HepG2 (cell line): ENCODE data around the gene DNMT3L. TPM values are rescaled to one million over a fixed set of nuclear protein-coding genes. Genes with fewer than 3 reads are reported as not detected.

Experiments used
- ATAC-seq: fragments of 200-7000 bp; cut with Tn5 transposase; 3 replicates; pipeline ENCODE4 v1.9.1; 2020; ENCODE audit warnings: mild to moderate bottlenecking, moderate library complexity
- BruUV-seq: library from RNA; stranded (reverse); fragments of 400-500 nt; replicated peaks from 2 replicates; lab custom pipeline; 2021; lab: Mats Ljungman, UMichigan
- CTCF ChIA-PET: fragments of 300-600 bp; formaldehyde crosslinking; extraction: SDS; loops from one replicate; lab custom pipeline; 2021; ENCODE audit warnings: low total read pairs, inconsistent platforms, low intra/inter-chr PET ratio; lab: Yijun Ruan, JAX
- POLR2A ChIA-PET: fragments of 350-600 bp; sonication (Branson Sonifier 250); formaldehyde crosslinking; loops from one replicate; lab custom pipeline; 2020; ENCODE audit warnings: antibody characterized with exemption, inconsistent platforms; lab: Yijun Ruan, JAX
- DNase-seq: peaks from one replicate; pipeline ENCODE4 v3.0.0-alpha.2; 2015; ENCODE audit warnings: low spot score
- FAIRE-seq: peaks from 3 replicates; lab custom pipeline; 2011; peaks lifted over from hg19 to GRCh38; lab: Jason Lieb, UNC
- H2AFZ ChIP-seq: one replicate; pipeline ENCODE4 v1.6.1; 2011; ENCODE audit warnings: low read length, inconsistent platforms
- H3K27ac ChIP-seq: fragments of 300-600 bp; 3 replicates; pipeline ENCODE4 v1.8.0; 2011; ENCODE audit warnings: mixed run types, mild to moderate bottlenecking, mixed read lengths, low read length, inconsistent platforms; ENCODE audit not compliant: insufficient read depth; ENCODE audit errors: extremely low read length
- H3K27me3 ChIP-seq, 2 experiments: fragments of 200-600 bp in 1 of 2; 2 replicates in 1 of 2; 3 replicates in 1 of 2; pipeline versions ENCODE4 v1.6.0 to v1.8.0; 2011; ENCODE audit warnings: low read length in 2 of 2, mild to moderate bottlenecking in 2 of 2, moderate library complexity in 2 of 2, inconsistent platforms in 1 of 2; ENCODE audit not compliant: insufficient read depth in 2 of 2, control insufficient read depth in 1 of 2
- H3K36me3 ChIP-seq, 2 experiments: fragments of 200-600 bp in 1 of 2; replicated peaks in 1 of 2; 2 replicates in 1 of 2; 3 replicates in 1 of 2; pipeline versions ENCODE4 v1.5.1 to v1.8.0; 2011; ENCODE audit warnings: low read length in 2 of 2, inconsistent platforms in 1 of 2; ENCODE audit not compliant: insufficient read depth in 2 of 2, control insufficient read depth in 1 of 2
- H3K4me1 ChIP-seq: 2 replicates; pipeline ENCODE4 v1.5.1; 2012; ENCODE audit warnings: low read length, inconsistent platforms; ENCODE audit not compliant: insufficient read depth
- H3K4me2 ChIP-seq: 2 replicates; pipeline ENCODE4 v1.6.0; 2011; ENCODE audit warnings: low read depth, low read length, inconsistent platforms
- H3K4me3 ChIP-seq, 3 experiments: fragments of 200-600 bp in 1 of 3; sonication (generic), shearing (Covaris generic) in 1 of 3; replicated peaks in 1 of 3; 2 replicates each; pipeline ENCODE4 v1.5.1; 2011 to 2016; ENCODE audit warnings: low read length in 3 of 3, inconsistent platforms in 2 of 3, low read depth in 2 of 3, mild to moderate bottlenecking in 2 of 3, control low read depth in 1 of 3, mixed read lengths in 1 of 3; ENCODE audit not compliant: insufficient read depth in 1 of 3
- H3K79me2 ChIP-seq: one replicate; pipeline ENCODE4 v1.6.1; 2011; ENCODE audit warnings: low read length, inconsistent platforms; ENCODE audit not compliant: insufficient read depth
- H3K9ac ChIP-seq: 2 replicates; pipeline ENCODE4 v1.6.0; 2011; ENCODE audit warnings: mild to moderate bottlenecking, low read depth, low read length, inconsistent platforms; ENCODE audit not compliant: insufficient read depth
- H3K9me3 ChIP-seq: 2 replicates; pipeline ENCODE4 v1.5.1; 2012; ENCODE audit warnings: mild to moderate bottlenecking, low read length
- H4K20me1 ChIP-seq: 2 replicates; pipeline ENCODE4 v1.6.0; 2011; ENCODE audit warnings: inconsistent platforms, mild to moderate bottlenecking, low read length, moderate library complexity; ENCODE audit not compliant: insufficient read depth
- ERF ChIP-seq: IDR thresholded peaks from 2 replicates; pipeline ENCODE4 v1.6.1; 2018; ENCODE audit warnings: missing biosample characterization, missing genetic modification reagents
- FIP1L1 ChIP-seq: fragments of 200-400 bp; formaldehyde crosslinking; IDR thresholded peaks from 2 replicates; pipeline ENCODE4 v1.6.1; 2018; ENCODE audit warnings: low read depth, mild to moderate bottlenecking, low read length, moderate library complexity, borderline replicate concordance; ENCODE audit not compliant: insufficient read depth
- GZF1 ChIP-seq: sonication (generic); formaldehyde crosslinking; IDR thresholded peaks from 2 replicates; pipeline ENCODE4 v1.5.1; 2020; ENCODE audit warnings: mild to moderate bottlenecking, missing genetic modification reagents
- HOXA7 ChIP-seq: sonication (generic); formaldehyde crosslinking; IDR thresholded peaks from 2 replicates; pipeline ENCODE4 v1.8.1; 2022; ENCODE audit warnings: mild to moderate bottlenecking, missing genetic modification reagents, moderate library complexity
- KDM3A ChIP-seq: IDR thresholded peaks from 2 replicates; pipeline ENCODE4 v1.6.1; 2018; ENCODE audit warnings: low read depth, missing compliant biosample characterization
- KIAA2018 ChIP-seq: sonication (generic); formaldehyde crosslinking; IDR thresholded peaks from 2 replicates; pipeline ENCODE4 v1.5.0; 2020; ENCODE audit warnings: mild to moderate bottlenecking, missing genetic modification reagents, borderline replicate concordance
- SCMH1 ChIP-seq: sonication (generic); formaldehyde crosslinking; IDR thresholded peaks from 2 replicates; pipeline ENCODE4 v1.9.0; 2021; ENCODE audit warnings: missing genetic modification reagents, mild to moderate bottlenecking, borderline replicate concordance
- SMARCC2 ChIP-seq: fragments of 450-650 bp; IDR thresholded peaks from 2 replicates; pipeline ENCODE4 v1.6.1; 2017; ENCODE audit warnings: antibody characterized with exemption, mild to moderate bottlenecking
- ZBTB8A ChIP-seq: sonication (generic); formaldehyde crosslinking; IDR thresholded peaks from 2 replicates; pipeline ENCODE4 v1.4.0; 2020; ENCODE audit warnings: mild to moderate bottlenecking, low read depth, missing genetic modification reagents, borderline replicate concordance
- ZFAT ChIP-seq: sonication (generic); formaldehyde crosslinking; conservative IDR thresholded peaks from 2 replicates; pipeline ENCODE4 v1.8.1; 2023; ENCODE audit warnings: missing genetic modification reagents, inconsistent platforms
- ZMYM4 ChIP-seq: sonication (generic); formaldehyde crosslinking; IDR thresholded peaks from 2 replicates; pipeline ENCODE4 v1.8.1; 2023; ENCODE audit warnings: mild to moderate bottlenecking, missing genetic modification reagents
- ZNF281 ChIP-seq: sonication (generic); formaldehyde crosslinking; IDR thresholded peaks from 2 replicates; pipeline ENCODE4 v1.4.0; 2020; ENCODE audit warnings: missing genetic modification reagents, borderline replicate concordance
- ZNF460 ChIP-seq: sonication (generic); formaldehyde crosslinking; IDR thresholded peaks from 2 replicates; pipeline ENCODE4 v1.5.1; 2020; ENCODE audit warnings: missing genetic modification reagents, mild to moderate bottlenecking, borderline replicate concordance
- ZNF879 ChIP-seq: sonication (generic); formaldehyde crosslinking; IDR thresholded peaks from 2 replicates; pipeline ENCODE4 v1.8.1; 2023; ENCODE audit warnings: missing genetic modification reagents
- ZSCAN29 ChIP-seq: sonication (generic); formaldehyde crosslinking; conservative IDR thresholded peaks from 2 replicates; pipeline ENCODE4 v1.4.0; 2020; ENCODE audit warnings: mild to moderate bottlenecking, missing genetic modification reagents
- ZSCAN9 ChIP-seq: IDR thresholded peaks from 2 replicates; pipeline ENCODE4 v1.6.1; 2016; ENCODE audit warnings: borderline replicate concordance
- WGBS: methylation state at CpG from one replicate; pipeline ENCODE4 v1.1.6; 2017; ENCODE audit warnings: low lambda C conversion rate; 5-methylcytosine and 5-hydroxymethylcytosine counted together
- in situ Hi-C: cut with HindIII; loops from 2 replicates; pipeline ENCODE4 v1.10.0; 2017; ENCODE audit warnings: low pct_unique_long_range_greater_than_20kb; ENCODE audit not compliant: extremely low pct_ligation_motif_present
- intact Hi-C: fragments of 100-400 bp; cut with micrococcal nuclease; formaldehyde crosslinking; loops from one replicate; pipeline ENCODE4 v1.10.0; 2022; ENCODE audit not compliant: unreplicated experiment
- polyA plus RNA-seq, 8 experiments: library from polyadenylated mRNA; depleted of rRNA in 3 of 8; stranded (reverse) in 7 of 8; unstranded in 1 of 8; fragments of >200 nt; fragmentation: Illumina TruSeq in 4 of 8; extraction: Trizol in 4 of 8; gene quantifications; 2 replicates each; pipeline versions ENCODE4 v1.2.1 to v1.2.3, GENCODE V29; 2011 to 2016; ENCODE audit warnings: low read depth in 4 of 8, missing spikeins in 1 of 8, mixed read lengths in 1 of 8; ENCODE audit not compliant: insufficient read depth in 1 of 8
- total RNA-seq, 5 experiments: library from RNA; depleted of rRNA; stranded (reverse); fragments of >200 nt; fragmentation: Illumina TruSeq; extraction: Trizol; gene quantifications; 2 replicates each; pipeline ENCODE4 v1.2.3, GENCODE V29; 2016; ENCODE audit warnings: low read depth in 1 of 5

The DNMT3L gene
- total and polyA plus RNA-seq, 2 of the 13 experiments (the other 11 are each of a cell fraction or from before 2014, with no cell fraction given), result 0.75 to 1.7 TPM

GRCh38 chr21:44273046-44273445, 11.3 kb upstream of the DNMT3L start:
- intact Hi-C loops (no loop called here), in situ Hi-C loops (no loop called here)
- ChIA-PET CTCF (no interaction called here), POLR2A (no interaction called here)
- ATAC-seq (no peak; the same call in 2 of the 3 replicates), FAIRE-seq (no peak), DNase-seq (no peak)
- no peak overlapping the region for H2AFZ ChIP-seq
- no peak overlapping the region for H3K4me3 ChIP-seq
- no peak overlapping the region for H3K9ac ChIP-seq
- 100% methylated on average over 1 of the region's 7 CpGs for WGBS
- no TSS peak for BruUV-seq
- no peaks in the 10 kb centered on the region for H3K4me1 ChIP-seq
- no peaks in the 10 kb centered on the region for H3K9me3 ChIP-seq
- no peaks in the 10 kb centered on the region for H3K27me3 ChIP-seq
- H3K79me2 ChIP-seq, result no peaks in the 10 kb centered on the region
- H3K4me2 ChIP-seq, result no peak overlapping the region
- H3K27ac ChIP-seq, result no peak overlapping the region
- no peaks in the 10 kb centered on the region for H4K20me1 ChIP-seq
- H3K36me3 ChIP-seq, result no peaks in the 10 kb centered on the region
- no peak for TF ChIP-seq ZNF460 (CRISPR knock-in tag)
- TF ChIP-seq HOXA7 (CRISPR knock-in tag), result no peak
- TF ChIP-seq ZFAT (CRISPR knock-in tag), result no peak
- TF ChIP-seq GZF1, result no peak
- TF ChIP-seq SCMH1 (CRISPR knock-in tag), result no peak
- TF ChIP-seq ZMYM4 (CRISPR knock-in tag), result no peak
- TF ChIP-seq ZNF281 (CRISPR knock-in tag), result no peak
- TF ChIP-seq KDM3A, result no peak
- TF ChIP-seq SMARCC2, result no peak
- no peak for TF ChIP-seq KIAA2018 (CRISPR knock-in tag)
- no peak for TF ChIP-seq ZBTB8A (CRISPR knock-in tag)
- no peak for TF ChIP-seq ZSCAN29 (CRISPR knock-in tag)
- no peak for TF ChIP-seq ERF (CRISPR knock-in tag)
- TF ChIP-seq ZNF879 (CRISPR knock-in tag), result no peak
- TF ChIP-seq FIP1L1, result no peak
- TF ChIP-seq ZSCAN9, result no peak
